SK-N-SH treated with all-trans-retinoic acid at 6 μM for 48 hours (cell line): ENCODE data around the gene NCAM1.

Experiments used
- CREB5 ChIP-seq: fragments of 250-450 bp; sonication (Bioruptor Pico); IDR thresholded peaks from 2 replicates; pipeline ENCODE4 v1.5.1; 2020; ENCODE audit warnings: low read depth, mild to moderate bottlenecking, moderate library complexity
- GLIS3 ChIP-seq: fragments of 250-450 bp; sonication (Bioruptor Pico); IDR thresholded peaks from 2 replicates; pipeline ENCODE4 v1.5.0; 2020; ENCODE audit warnings: mild to moderate bottlenecking, moderate library complexity
- TCF4 ChIP-seq: fragments of 250-450 bp; sonication (Bioruptor Pico); IDR thresholded peaks from 2 replicates; pipeline ENCODE4 v1.8.0; 2021; ENCODE audit warnings: mild to moderate bottlenecking, moderate library complexity, borderline replicate concordance
- TOX ChIP-seq: fragments of 250-450 bp; sonication (Bioruptor Pico); IDR thresholded peaks from 2 replicates; pipeline ENCODE4 v1.8.0; 2021; ENCODE audit warnings: mild to moderate bottlenecking, moderate library complexity, borderline replicate concordance
- ZNF70 ChIP-seq: fragments of 450-650 bp; formaldehyde crosslinking; IDR thresholded peaks from 2 replicates; pipeline ENCODE4 v1.5.0; 2020; ENCODE audit warnings: mild to moderate bottlenecking, moderate library complexity
- ZNF8 ChIP-seq: fragments of 450-650 bp; formaldehyde crosslinking; IDR thresholded peaks from 2 replicates; pipeline ENCODE4 v1.5.0; 2020; ENCODE audit warnings: mild to moderate bottlenecking, moderate library complexity

- TF ChIP-seq TOX (CRISPR knock-in tag) (no peak), TCF4 (CRISPR knock-in tag) (no peak), CREB5 (CRISPR knock-in tag) (no peak), ZNF8 (CRISPR knock-in tag) (no peak), ZNF70 (CRISPR knock-in tag) (no peak), GLIS3 (CRISPR knock-in tag) (no peak)
Observed at GRCh38 chr11:112977755-112978154, 16.5 kb downstream of the NCAM1 start.
